ENCODE data around the gene MBNL1.

MBNL1 gene

DNA sequence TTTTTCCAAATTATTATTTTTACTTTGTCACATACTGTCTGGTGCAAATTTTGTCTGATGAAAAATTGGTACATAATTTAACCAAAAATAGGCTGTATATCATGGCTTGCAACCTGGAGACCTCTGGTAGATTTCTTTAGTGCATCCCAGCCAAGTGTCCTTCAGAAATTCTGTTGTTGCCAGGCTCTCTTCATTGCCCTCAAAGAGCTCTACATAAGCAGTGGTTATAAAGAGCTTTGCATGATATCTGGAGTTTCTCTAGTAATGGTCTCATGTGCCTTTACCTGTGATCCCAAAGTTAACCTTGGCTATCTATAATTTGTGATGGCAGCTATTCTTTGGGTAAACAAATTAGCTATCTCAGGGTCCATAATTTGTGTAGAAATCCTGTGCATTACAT, 157.7 kb downstream of the MBNL1 start:
- no peaks in the 10 kb centered on the region for H3K9me3 ChIP-seq (ENCODE audit: control insufficient read depth, insufficient read depth, low read depth, low read length)
- no peak overlapping the region for H3K27ac ChIP-seq (ENCODE audit: extremely low read depth, low read depth, low read length)
- ChIA-PET POLR2A (interaction anchor here (0.8 kb wide), 1 partner anchor 9 kb away, joined by 3 read pairs; no protein-coding TSS in a partner anchor), CTCF (no interaction called here)
- no peaks in the 10 kb centered on the region for H3K4me1 ChIP-seq (ENCODE audit: control insufficient read depth, insufficient read depth, low read length)
- no peaks in the 10 kb centered on the region for H3K36me3 ChIP-seq (ENCODE audit: control insufficient read depth in 2 of 2, insufficient read depth in 1 of 2, low read length in 2 of 2)
- H3K4me3 ChIP-seq (ENCODE audit: low read depth, low read length) = no peak overlapping the region
- TF ChIP-seq ZNF121 (tag by site-specific recombination; IDR thresholded peaks at IDR 0.05) (no peak), ZNF701 (tag by site-specific recombination; IDR thresholded peaks at IDR 0.05) (no peak), BCL11A (tag by site-specific recombination; IDR thresholded peaks at IDR 0.05; ENCODE audit: low read depth) (no peak), HOXD13 (CRISPR knock-in tag; IDR thresholded peaks at IDR 0.05; ENCODE audit: borderline replicate concordance) (no peak), TRIM28 (IDR thresholded peaks at IDR 0.05; ENCODE audit: borderline replicate concordance, low read length) (no peak), ZNF473 (tag by site-specific recombination; IDR thresholded peaks at IDR 0.05) (no peak), ZNF146 (tag by site-specific recombination; IDR thresholded peaks at IDR 0.05) (no peak), ZNF670 (tag by site-specific recombination; IDR thresholded peaks at IDR 0.05; ENCODE audit: low read depth) (no peak), WT1 (tag by site-specific recombination; IDR thresholded peaks at IDR 0.05) (no peak), ZNF169 (tag by site-specific recombination; IDR thresholded peaks at IDR 0.05) (no peak), ZNF624 (tag by site-specific recombination; IDR thresholded peaks at IDR 0.05) (no peak), SP2 (tag by site-specific recombination; IDR thresholded peaks at IDR 0.05) (no peak), ZNF433 (tag by site-specific recombination; IDR thresholded peaks at IDR 0.05; ENCODE audit: low read depth) (no peak), ZNF10 (tag by site-specific recombination; IDR thresholded peaks at IDR 0.05) (no peak)
- TF ChIP-seq, protein P1, sequence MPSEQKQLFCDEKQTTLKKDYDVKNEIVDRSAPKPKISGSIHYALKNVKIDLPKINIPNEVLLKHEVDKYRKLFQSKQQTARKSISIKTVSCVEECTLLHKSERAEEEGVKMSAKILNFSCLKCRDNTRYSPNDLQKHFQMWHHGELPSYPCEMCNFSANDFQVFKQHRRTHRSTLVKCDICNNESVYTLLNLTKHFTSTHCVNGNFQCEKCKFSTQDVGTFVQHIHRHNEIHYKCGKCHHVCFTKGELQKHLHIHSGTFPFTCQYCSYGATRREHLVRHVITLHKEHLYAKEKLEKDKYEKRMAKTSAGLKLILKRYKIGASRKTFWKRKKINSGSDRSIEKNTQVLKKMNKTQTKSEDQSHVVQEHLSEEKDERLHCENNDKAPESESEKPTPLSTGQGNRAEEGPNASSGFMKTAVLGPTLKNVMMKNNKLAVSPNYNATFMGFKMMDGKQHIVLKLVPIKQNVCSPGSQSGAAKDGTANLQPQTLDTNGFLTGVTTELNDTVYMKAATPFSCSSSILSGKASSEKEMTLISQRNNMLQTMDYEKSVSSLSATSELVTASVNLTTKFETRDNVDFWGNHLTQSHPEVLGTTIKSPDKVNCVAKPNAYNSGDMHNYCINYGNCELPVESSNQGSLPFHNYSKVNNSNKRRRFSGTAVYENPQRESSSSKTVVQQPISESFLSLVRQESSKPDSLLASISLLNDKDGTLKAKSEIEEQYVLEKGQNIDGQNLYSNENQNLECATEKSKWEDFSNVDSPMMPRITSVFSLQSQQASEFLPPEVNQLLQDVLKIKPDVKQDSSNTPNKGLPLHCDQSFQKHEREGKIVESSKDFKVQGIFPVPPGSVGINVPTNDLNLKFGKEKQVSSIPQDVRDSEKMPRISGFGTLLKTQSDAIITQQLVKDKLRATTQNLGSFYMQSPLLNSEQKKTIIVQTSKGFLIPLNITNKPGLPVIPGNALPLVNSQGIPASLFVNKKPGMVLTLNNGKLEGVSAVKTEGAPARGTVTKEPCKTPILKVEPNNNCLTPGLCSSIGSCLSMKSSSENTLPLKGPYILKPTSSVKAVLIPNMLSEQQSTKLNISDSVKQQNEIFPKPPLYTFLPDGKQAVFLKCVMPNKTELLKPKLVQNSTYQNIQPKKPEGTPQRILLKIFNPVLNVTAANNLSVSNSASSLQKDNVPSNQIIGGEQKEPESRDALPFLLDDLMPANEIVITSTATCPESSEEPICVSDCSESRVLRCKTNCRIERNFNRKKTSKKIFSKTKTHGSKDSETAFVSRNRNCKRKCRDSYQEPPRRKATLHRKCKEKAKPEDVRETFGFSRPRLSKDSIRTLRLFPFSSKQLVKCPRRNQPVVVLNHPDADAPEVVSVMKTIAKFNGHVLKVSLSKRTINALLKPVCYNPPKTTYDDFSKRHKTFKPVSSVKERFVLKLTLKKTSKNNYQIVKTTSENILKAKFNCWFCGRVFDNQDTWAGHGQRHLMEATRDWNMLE (tag by site-specific recombination; conservative IDR thresholded peaks at IDR 0.05; ENCODE audit: low read depth) = no peak
- TF ChIP-seq, protein P2, sequence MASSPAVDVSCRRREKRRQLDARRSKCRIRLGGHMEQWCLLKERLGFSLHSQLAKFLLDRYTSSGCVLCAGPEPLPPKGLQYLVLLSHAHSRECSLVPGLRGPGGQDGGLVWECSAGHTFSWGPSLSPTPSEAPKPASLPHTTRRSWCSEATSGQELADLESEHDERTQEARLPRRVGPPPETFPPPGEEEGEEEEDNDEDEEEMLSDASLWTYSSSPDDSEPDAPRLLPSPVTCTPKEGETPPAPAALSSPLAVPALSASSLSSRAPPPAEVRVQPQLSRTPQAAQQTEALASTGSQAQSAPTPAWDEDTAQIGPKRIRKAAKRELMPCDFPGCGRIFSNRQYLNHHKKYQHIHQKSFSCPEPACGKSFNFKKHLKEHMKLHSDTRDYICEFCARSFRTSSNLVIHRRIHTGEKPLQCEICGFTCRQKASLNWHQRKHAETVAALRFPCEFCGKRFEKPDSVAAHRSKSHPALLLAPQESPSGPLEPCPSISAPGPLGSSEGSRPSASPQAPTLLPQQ (tag by site-specific recombination; IDR thresholded peaks at IDR 0.05) = no peak
- TF ChIP-seq, protein P3, sequence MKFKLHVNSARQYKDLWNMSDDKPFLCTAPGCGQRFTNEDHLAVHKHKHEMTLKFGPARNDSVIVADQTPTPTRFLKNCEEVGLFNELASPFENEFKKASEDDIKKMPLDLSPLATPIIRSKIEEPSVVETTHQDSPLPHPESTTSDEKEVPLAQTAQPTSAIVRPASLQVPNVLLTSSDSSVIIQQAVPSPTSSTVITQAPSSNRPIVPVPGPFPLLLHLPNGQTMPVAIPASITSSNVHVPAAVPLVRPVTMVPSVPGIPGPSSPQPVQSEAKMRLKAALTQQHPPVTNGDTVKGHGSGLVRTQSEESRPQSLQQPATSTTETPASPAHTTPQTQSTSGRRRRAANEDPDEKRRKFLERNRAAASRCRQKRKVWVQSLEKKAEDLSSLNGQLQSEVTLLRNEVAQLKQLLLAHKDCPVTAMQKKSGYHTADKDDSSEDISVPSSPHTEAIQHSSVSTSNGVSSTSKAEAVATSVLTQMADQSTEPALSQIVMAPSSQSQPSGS (tag by site-specific recombination; IDR thresholded peaks at IDR 0.05; ENCODE audit: low read depth) = no peak
- TF ChIP-seq, protein P4, sequence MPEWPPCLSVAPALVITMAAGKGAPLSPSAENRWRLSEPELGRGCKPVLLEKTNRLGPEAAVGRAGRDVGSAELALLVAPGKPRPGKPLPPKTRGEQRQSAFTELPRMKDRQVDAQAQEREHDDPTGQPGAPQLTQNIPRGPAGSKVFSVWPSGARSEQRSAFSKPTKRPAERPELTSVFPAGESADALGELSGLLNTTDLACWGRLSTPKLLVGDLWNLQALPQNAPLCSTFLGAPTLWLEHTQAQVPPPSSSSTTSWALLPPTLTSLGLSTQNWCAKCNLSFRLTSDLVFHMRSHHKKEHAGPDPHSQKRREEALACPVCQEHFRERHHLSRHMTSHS (tag by site-specific recombination; IDR thresholded peaks at IDR 0.05) = no peak

DNA sequence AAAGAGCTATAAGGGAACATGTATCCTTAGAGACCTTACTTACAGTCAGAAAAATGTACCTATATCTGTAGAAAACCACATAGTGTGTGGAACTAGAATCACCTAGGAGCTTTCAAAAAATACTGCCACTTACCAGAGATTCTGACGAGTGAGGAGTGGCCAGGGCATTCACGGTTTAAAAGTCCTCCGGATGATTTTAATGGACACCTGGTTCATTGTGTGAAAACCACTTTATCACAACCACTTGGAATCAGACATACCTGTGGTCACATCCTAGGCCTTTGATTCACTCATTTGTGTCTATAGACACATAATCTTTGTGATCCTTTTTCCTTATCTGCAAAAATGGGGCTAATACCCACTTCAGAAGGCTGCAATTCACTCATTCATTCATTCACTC, 159.8 kb downstream of the MBNL1 start:
- no peak overlapping the region for H3K27ac ChIP-seq (ENCODE audit: extremely low read depth, low read depth, low read length)
- POLR2A ChIA-PET = no interaction called here

More for the DNA sequence above, 159.8 kb downstream of the MBNL1 start:
- Histone ChIP-seq H3K36me3 (ENCODE audit: control insufficient read depth in 2 of 2, insufficient read depth in 1 of 2, low read length in 2 of 2) (peaks cover 0 to 7% of the 10 kb centered on the region in 2 experiments; a peak in 1 of 3 replicates), H3K4me3 (ENCODE audit: low read depth, low read length) (no peak overlapping the region), H3K9me3 (ENCODE audit: control insufficient read depth, insufficient read depth, low read depth, low read length) (no peaks in the 10 kb centered on the region), H3K4me1 (ENCODE audit: control insufficient read depth, insufficient read depth, low read length) (no peaks in the 10 kb centered on the region)
- TF ChIP-seq KLF7 (tag by site-specific recombination; IDR thresholded peaks at IDR 0.05; ENCODE audit: borderline replicate concordance) = no peak
- no peak for TF ChIP-seq ZNF2 (tag by site-specific recombination; IDR thresholded peaks at IDR 0.05)
- TF ChIP-seq ZNF624 (tag by site-specific recombination; IDR thresholded peaks at IDR 0.05) = no peak
- TF ChIP-seq ZNF341 (tag by site-specific recombination; IDR thresholded peaks at IDR 0.05; ENCODE audit: low read depth) = no peak
- no peak for TF ChIP-seq ZNF629 (tag by site-specific recombination; IDR thresholded peaks at IDR 0.05)
- no peak for TF ChIP-seq ZNF138 (tag by site-specific recombination; IDR thresholded peaks at IDR 0.05; ENCODE audit: borderline replicate concordance)
- no peak for TF ChIP-seq ZNF571 (tag by site-specific recombination; IDR thresholded peaks at IDR 0.05)
- no peak for TF ChIP-seq ZNF394 (tag by site-specific recombination; IDR thresholded peaks at IDR 0.05; ENCODE audit: borderline replicate concordance)
- CTCF ChIA-PET = no interaction called here

Data from HEK293 (cell line).